Tibial nerve (tissue), 4 donors: Measurements from ENCODE around the gene GOLGA8K.
"Not testable (repeated sequence)": the region's sequence is repeated elsewhere in the genome, so short reads cannot be mapped to it uniquely, and the experiment has no call there.

ENCODE experiments used
- CTCF ChIP-seq, 5 experiments: fragments of 200-600 bp in 3 of 5; fragments of 450-650 bp in 2 of 5; sonication (generic) in 3 of 5; IDR thresholded peaks; one replicate each; pipeline ENCODE4 v1.5.1; 2016 to 2019; ENCODE audit warnings: antibody characterized with exemption in 5 of 5, mild to moderate bottlenecking in 3 of 5, moderate library complexity in 2 of 5
- EP300 ChIP-seq, 2 donors: sonication (generic); formaldehyde crosslinking; IDR thresholded peaks; one replicate each; pipeline ENCODE4 v1.6.1; 2017; ENCODE audit warnings: antibody characterized with exemption in 2 of 2, mild to moderate bottlenecking in 1 of 2
- POLR2A ChIP-seq, 2 donors: fragments of 450-650 bp; IDR thresholded peaks; one replicate each; pipeline ENCODE4 v1.6.1; 2017; ENCODE audit warnings: antibody characterized with exemption in 2 of 2, mild to moderate bottlenecking in 2 of 2, moderate library complexity in 2 of 2

- TF ChIP-seq EP300, CTCF, POLR2A (IDR thresholded peaks at IDR 0.05): not testable (repeated sequence)
These were observed 17.1 kb downstream of the GOLGA8K start for GRCh38 chr15:32385823-32386495.
